Bronchus fibroblast of lung (primary cell): ENCODE measurements around the gene AIPL1. TPM values are rescaled to one million over a fixed set of nuclear protein-coding genes. Genes with fewer than 3 reads are reported as not detected.

Source experiments
- total RNA-seq: library from RNA; depleted of rRNA; stranded (reverse); fragments of >200 nt; gene quantifications from 2 replicates; pipeline ENCODE4 v1.2.3, GENCODE V29; 2015

AIPL1 gene
- total RNA-seq, result not detected in 2 replicates

DNA sequence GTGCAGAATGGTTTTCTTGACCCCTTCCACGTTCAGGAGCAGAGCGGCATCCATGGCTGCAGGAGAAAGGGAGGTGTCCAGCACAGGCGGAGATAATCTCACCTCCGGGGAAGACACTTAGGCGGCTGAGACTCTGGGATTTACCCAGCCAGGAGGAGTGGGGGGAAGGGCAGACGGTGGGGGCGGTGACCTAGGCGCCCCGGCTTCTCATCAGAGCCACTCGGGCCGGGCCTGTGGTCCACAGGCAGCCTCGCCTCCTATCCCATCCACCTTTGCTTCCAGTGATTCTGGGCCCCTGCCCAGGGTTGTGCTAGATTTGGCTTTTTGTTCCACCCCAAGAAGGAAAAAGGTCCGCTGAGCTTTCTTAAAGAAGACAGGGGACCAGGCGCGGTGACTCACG lies at the start of gene AIPL1:
Gene AIPL1 (minus strand): TSS at position 71 of the 400 bp plus-strand sequence. CDS start 17 bp downstream, at position 54.

DNA sequence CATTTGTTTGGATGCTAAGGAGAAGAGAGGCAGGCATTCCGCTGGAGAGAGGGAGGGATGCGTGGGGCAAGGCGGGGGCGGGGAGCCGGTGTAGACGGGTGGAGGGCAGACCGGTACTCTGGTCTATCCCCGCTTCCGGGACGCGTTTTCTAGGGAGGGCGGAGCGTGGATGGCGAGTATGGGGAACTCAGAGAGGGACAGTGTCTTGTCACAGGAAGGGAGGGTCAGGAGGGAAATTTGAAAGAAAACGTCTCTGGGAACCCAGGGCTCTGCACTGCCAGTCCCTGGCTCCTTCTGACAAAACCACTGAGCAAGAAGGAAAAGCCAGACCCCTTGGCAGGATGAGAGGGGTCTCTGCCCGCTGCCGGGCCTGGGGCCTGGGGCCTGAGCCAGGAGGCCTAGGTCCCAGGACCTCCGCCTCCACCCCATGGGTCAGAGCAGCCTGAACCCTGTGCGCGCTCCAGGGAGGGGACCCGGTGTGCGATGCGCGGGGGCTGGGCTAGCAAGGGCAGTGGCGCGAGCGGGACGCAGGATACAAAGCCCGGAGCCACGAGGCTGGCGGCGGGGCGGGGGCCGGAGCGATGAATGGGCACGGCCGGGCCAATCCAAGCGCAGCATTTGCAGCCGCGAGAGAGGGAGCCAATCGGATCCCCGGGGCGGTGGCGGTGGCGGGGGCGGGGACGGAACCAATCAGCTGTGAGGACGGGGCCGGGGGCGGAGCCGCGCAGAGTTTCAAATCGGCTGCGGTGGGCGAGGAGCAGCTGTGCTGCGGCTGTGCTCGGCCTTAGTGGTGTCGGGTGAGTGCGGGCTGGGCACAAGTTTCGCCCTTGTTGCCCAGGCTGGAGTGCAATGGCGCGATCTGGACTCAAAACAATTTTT lies 9.0 kb upstream of the AIPL1 start, which contains the start of gene PIMREG:
Gene PIMREG (plus strand): TSS at position 764 of the 879 bp plus-strand sequence. CDS start 656 bp downstream, outside the sequence.

Other genes with a start within 250 kb of the AIPL1 start
- 67.5 and 81.5 TPM in 2 replicates for gene PIMREG, start 9.3 kb upstream of the AIPL1 start, total RNA-seq
- gene PITPNM3, start 121.4 kb upstream of the AIPL1 start, total RNA-seq, result 0.59 and 0.67 TPM in 2 replicates
- 8.4 and 8.8 TPM in 2 replicates for gene KIAA0753, start 205.6 kb upstream of the AIPL1 start, total RNA-seq
- 204 and 314 TPM in 2 replicates for gene TXNDC17, start 205.9 kb upstream of the AIPL1 start, total RNA-seq
- 8.6 and 14.1 TPM in 2 replicates for gene MED31, start 216.5 kb upstream of the AIPL1 start, total RNA-seq
- 1.2 and 1.3 TPM in 2 replicates for gene C17orf100, start 216.6 kb upstream of the AIPL1 start, total RNA-seq